ENCODE results near the gene ZSCAN30. TPM values are rescaled to one million over a fixed set of nuclear protein-coding genes. Genes with fewer than 3 reads are reported as not detected.

ZSCAN30 gene
- total RNA-seq, 1 experiment from 2014 or later = 7.5 TPM

GRCh38 chr18:35267809-35268208 lies 22.2 kb downstream of the ZSCAN30 start:
- Histone ChIP-seq H3K27me3 (replicated peaks) (no peaks in the 10 kb centered on the region), H3K4me1 (replicated peaks) (no peaks in the 10 kb centered on the region), H3K36me3 (no peaks in the 10 kb centered on the region), H3K4me3 (no peak overlapping the region), H3K9me3 (replicated peaks) (peaks cover 10% of the 10 kb centered on the region), H3K27ac (no peak overlapping the region)
- DNase-seq (ENCODE audit: low read depth in 1 of 2, low spot score in 2 of 2) = no peak

GRCh38 chr18:35267161-35267651 lies 22.8 kb downstream of the ZSCAN30 start:
- H3K27me3 ChIP-seq (replicated peaks) = no peaks in the 10 kb centered on the region
- H3K4me3 ChIP-seq = no peak overlapping the region
- H3K9me3 ChIP-seq (replicated peaks) = peaks cover 8% of the 10 kb centered on the region
- H3K4me1 ChIP-seq (replicated peaks) = no peaks in the 10 kb centered on the region
- H3K27ac ChIP-seq = no peak overlapping the region
- DNase-seq (ENCODE audit: low read depth in 1 of 2, low spot score in 2 of 2) = no peak
- H3K36me3 ChIP-seq = no peaks in the 10 kb centered on the region

GRCh38 chr18:35264409-35264808 lies 25.6 kb downstream of the ZSCAN30 start:
- no peak for DNase-seq (ENCODE audit: low read depth in 1 of 2, low spot score in 2 of 2)
- H3K4me1 ChIP-seq (replicated peaks) = no peaks in the 10 kb centered on the region
- no peak overlapping the region for H3K4me3 ChIP-seq
- H3K9me3 ChIP-seq (replicated peaks) = peaks cover 8% of the 10 kb centered on the region
- H3K27ac ChIP-seq = no peak overlapping the region
- no peaks in the 10 kb centered on the region for H3K27me3 ChIP-seq (replicated peaks)
- H3K36me3 ChIP-seq = peaks cover 10% of the 10 kb centered on the region; the same call in 1 of the 2 replicates

GRCh38 chr18:35256947-35257346 lies 33.1 kb downstream of the ZSCAN30 start:
- peaks cover 12% of the 10 kb centered on the region; the same call in 1 of the 2 replicates for H3K9me3 ChIP-seq (replicated peaks)
- no peaks in the 10 kb centered on the region for H3K27me3 ChIP-seq (replicated peaks)
- no peaks in the 10 kb centered on the region for H3K4me1 ChIP-seq (replicated peaks)
- no peak overlapping the region for H3K27ac ChIP-seq
- H3K36me3 ChIP-seq = peaks cover 33% of the 10 kb centered on the region
- no peak for DNase-seq (ENCODE audit: low read depth in 1 of 2, low spot score in 2 of 2)
- H3K4me3 ChIP-seq = no peak overlapping the region

GRCh38 chr18:35253655-35254287 lies 36.3 kb downstream of the ZSCAN30 start:
- peaks cover 43% of the 10 kb centered on the region for H3K36me3 ChIP-seq
- H3K27me3 ChIP-seq (replicated peaks) = no peaks in the 10 kb centered on the region
- no peaks in the 10 kb centered on the region; the same call in 1 of the 2 replicates for H3K4me1 ChIP-seq (replicated peaks)
- H3K9me3 ChIP-seq (replicated peaks) = peaks cover 12% of the 10 kb centered on the region; the same call in 1 of the 2 replicates
- no peak overlapping the region for H3K4me3 ChIP-seq
- H3K27ac ChIP-seq = no peak overlapping the region
- no peak for DNase-seq (ENCODE audit: low read depth in 1 of 2, low spot score in 2 of 2)

GRCh38 chr18:35252466-35252865 lies 37.6 kb downstream of the ZSCAN30 start:
- H3K27ac ChIP-seq = no peak overlapping the region
- peaks cover 52% of the 10 kb centered on the region for H3K36me3 ChIP-seq
- no peaks in the 10 kb centered on the region; the same call in 1 of the 2 replicates for H3K4me1 ChIP-seq (replicated peaks)
- no peak overlapping the region for H3K4me3 ChIP-seq
- no peaks in the 10 kb centered on the region for H3K27me3 ChIP-seq (replicated peaks)
- H3K9me3 ChIP-seq (replicated peaks) = peaks cover 12% of the 10 kb centered on the region; the same call in 1 of the 2 replicates
- DNase-seq (ENCODE audit: low read depth in 1 of 2, low spot score in 2 of 2) = no peak

GRCh38 chr18:35248429-35248828 lies 41.6 kb downstream of the ZSCAN30 start:
- H3K9me3 ChIP-seq (replicated peaks) = peaks cover 15% of the 10 kb centered on the region
- no peaks in the 10 kb centered on the region for H3K27me3 ChIP-seq (replicated peaks)
- H3K4me1 ChIP-seq (replicated peaks) = no peaks in the 10 kb centered on the region; the same call in 1 of the 2 replicates
- no peak for DNase-seq (ENCODE audit: low read depth in 1 of 2, low spot score in 2 of 2)
- H3K4me3 ChIP-seq = no peak overlapping the region
- no peak overlapping the region for H3K27ac ChIP-seq
- H3K36me3 ChIP-seq = peaks cover 77% of the 10 kb centered on the region

GRCh38 chr18:35247412-35248249 lies 42.4 kb downstream of the ZSCAN30 start:
- no peak for DNase-seq (ENCODE audit: low read depth in 1 of 2, low spot score in 2 of 2)
- H3K27me3 ChIP-seq (replicated peaks) = no peaks in the 10 kb centered on the region
- peaks cover 79% of the 10 kb centered on the region for H3K36me3 ChIP-seq
- H3K27ac ChIP-seq = no peak overlapping the region
- H3K4me3 ChIP-seq = no peak overlapping the region
- H3K4me1 ChIP-seq (replicated peaks) = no peaks in the 10 kb centered on the region; the same call in 1 of the 2 replicates
- H3K9me3 ChIP-seq (replicated peaks) = peaks cover 9% of the 10 kb centered on the region

- DNase-seq (ENCODE audit: low read depth in 1 of 2, low spot score in 2 of 2) = no peak
- H3K27ac ChIP-seq = no peak overlapping the region
- H3K36me3 ChIP-seq = peaks cover 81% of the 10 kb centered on the region
- peaks cover 6% of the 10 kb centered on the region; the same call in 1 of the 2 replicates for H3K9me3 ChIP-seq (replicated peaks)
- H3K27me3 ChIP-seq (replicated peaks) = no peaks in the 10 kb centered on the region
- no peaks in the 10 kb centered on the region; the same call in 1 of the 2 replicates for H3K4me1 ChIP-seq (replicated peaks)
- H3K4me3 ChIP-seq = no peak overlapping the region
Observed at GRCh38 chr18:35246831-35247230, 43.2 kb downstream of the ZSCAN30 start.

- no peak for DNase-seq (ENCODE audit: low read depth in 1 of 2, low spot score in 2 of 2)
- Histone ChIP-seq H3K36me3 (peaks cover 74% of the 10 kb centered on the region), H3K9me3 (replicated peaks) (peaks cover 6% of the 10 kb centered on the region; the same call in 1 of the 2 replicates), H3K27ac (no peak overlapping the region), H3K4me1 (replicated peaks) (no peaks in the 10 kb centered on the region; the same call in 1 of the 2 replicates), H3K27me3 (replicated peaks) (no peaks in the 10 kb centered on the region), H3K4me3 (no peak overlapping the region)
Observed at GRCh38 chr18:35245719-35246317, 44.2 kb downstream of the ZSCAN30 start.

GRCh38 chr18:35244671-35245070 lies 45.4 kb downstream of the ZSCAN30 start:
- Histone ChIP-seq H3K9me3 (replicated peaks) (peaks cover 6% of the 10 kb centered on the region; the same call in 1 of the 2 replicates), H3K36me3 (peaks cover 63% of the 10 kb centered on the region), H3K4me3 (no peak overlapping the region), H3K27ac (no peak overlapping the region), H3K27me3 (replicated peaks) (no peaks in the 10 kb centered on the region), H3K4me1 (replicated peaks) (no peaks in the 10 kb centered on the region)
- no peak for DNase-seq (ENCODE audit: low read depth in 1 of 2, low spot score in 2 of 2)

- DNase-seq (ENCODE audit: low read depth in 1 of 2, low spot score in 2 of 2) = no peak
- Histone ChIP-seq H3K27me3 (replicated peaks) (no peaks in the 10 kb centered on the region), H3K9me3 (replicated peaks) (peaks cover 6% of the 10 kb centered on the region; the same call in 1 of the 2 replicates), H3K36me3 (peaks cover 50% of the 10 kb centered on the region), H3K4me3 (no peak overlapping the region), H3K27ac (no peak overlapping the region), H3K4me1 (replicated peaks) (no peaks in the 10 kb centered on the region)
Observed at GRCh38 chr18:35242426-35242825, 47.6 kb downstream of the ZSCAN30 start.

- Histone ChIP-seq H3K9me3 (replicated peaks) (peaks cover 6% of the 10 kb centered on the region; the same call in 1 of the 2 replicates), H3K27ac (peak overlapping the region; percentile 95), H3K4me3 (peak overlapping the region; percentile 65), H3K36me3 (peaks cover 40% of the 10 kb centered on the region), H3K27me3 (replicated peaks) (no peaks in the 10 kb centered on the region), H3K4me1 (replicated peaks) (no peaks in the 10 kb centered on the region)
- no peak for DNase-seq (ENCODE audit: low read depth in 1 of 2, low spot score in 2 of 2)
Observed at GRCh38 chr18:35241448-35241804, 48.6 kb downstream of the ZSCAN30 start.

Data from SJSA1 (cell line).